Omental fat pad (tissue), 4 donors: ENCODE data around the gene PROX1. TPM values are rescaled to one million over a fixed set of nuclear protein-coding genes. Genes with fewer than 3 reads are reported as not detected.

ENCODE experiments used
- ATAC-seq: fragments of 150-250 bp; one replicate; pipeline ENCODE4 v1.9.1; 2016; ENCODE audit warnings: mild to moderate bottlenecking, moderate library complexity; ENCODE audit not compliant: low FRiP score
- DNase-seq: peaks from one replicate; pipeline ENCODE4 v3.0.0-alpha.2; 2019; ENCODE audit warnings: low spot score
- CTCF ChIP-seq, 3 donors: fragments of 450-650 bp; IDR thresholded peaks; one replicate each; pipeline ENCODE4 v1.5.1; 2016 to 2017; ENCODE audit warnings: antibody characterized with exemption in 3 of 3, mild to moderate bottlenecking in 3 of 3, moderate library complexity in 2 of 3
- total RNA-seq, 4 donors: library from RNA; depleted of rRNA; stranded (reverse); fragments of >200 nt; gene quantifications; one replicate each; pipeline ENCODE4 v1.1.0, GENCODE V29; 2016

The PROX1 gene
- total RNA-seq, 4 donors from 2014 or later, result 0.96 to 8.4 (median 4.6) TPM

DNA sequence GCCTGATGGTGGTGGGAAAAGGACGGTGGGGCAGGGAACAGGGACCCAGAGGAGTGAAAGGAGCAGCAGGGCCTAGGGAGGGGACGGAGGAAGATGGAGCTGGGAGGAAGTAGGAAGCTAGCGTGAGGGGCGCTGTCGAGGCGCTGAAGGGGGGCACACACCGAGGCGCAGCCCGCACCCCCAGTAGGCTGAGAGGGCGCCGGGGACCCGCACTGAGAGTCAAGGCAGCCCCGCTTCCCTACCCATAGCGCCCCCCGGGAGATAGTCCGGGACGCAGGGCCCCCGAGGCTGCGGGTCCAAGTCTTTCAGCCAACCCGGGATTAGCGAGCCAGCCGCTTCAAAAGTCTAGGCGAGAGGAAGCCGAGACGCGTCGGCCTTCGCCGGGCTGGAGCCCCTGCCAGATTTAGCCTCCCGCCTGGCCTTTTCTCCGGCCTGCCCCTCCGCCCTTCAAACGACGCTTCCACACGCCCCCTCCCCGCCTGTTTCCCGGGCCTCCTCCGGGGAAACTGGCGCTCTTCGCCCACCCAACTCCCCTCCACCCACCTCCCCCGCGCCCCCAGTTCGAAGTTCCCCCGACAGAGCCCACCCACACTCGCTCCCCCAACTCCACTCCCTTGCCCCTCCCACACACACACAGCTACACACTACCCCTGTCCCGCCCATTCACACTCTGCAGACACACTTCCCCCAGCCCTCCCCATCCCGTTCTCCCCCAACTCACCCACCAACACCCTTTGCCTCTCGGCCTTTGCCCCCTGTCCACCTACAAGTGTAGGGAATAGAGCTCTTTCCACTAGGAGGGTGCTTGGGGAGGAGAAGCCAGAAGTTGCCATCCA lies 7.8 kb upstream of the PROX1 start:
- ATAC-seq (no peak), DNase-seq (no peak)
- TF ChIP-seq CTCF (IDR thresholded peaks at IDR 0.05), result no peak

DNA sequence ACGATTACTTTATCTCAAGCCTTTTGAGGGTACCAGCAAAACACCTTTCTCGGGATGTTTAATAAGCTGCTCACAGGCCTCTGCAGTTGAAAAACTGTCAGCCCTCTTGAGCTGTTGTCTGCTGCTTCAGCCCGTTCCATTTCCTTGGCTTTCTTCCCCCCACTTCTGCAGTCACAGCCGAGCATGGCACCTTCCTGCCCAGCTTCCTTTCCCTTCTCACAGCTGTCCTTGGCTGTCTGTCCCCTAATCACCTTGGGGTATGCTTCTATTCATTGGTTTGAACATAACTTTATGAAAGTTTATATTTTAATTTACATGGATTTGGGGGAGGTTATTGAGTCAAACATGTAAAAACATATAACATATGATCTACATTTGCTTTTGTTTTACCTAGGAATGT lies 6.9 kb upstream of the PROX1 start:
- ATAC-seq, result no peak
- DNase-seq, result no peak
- TF ChIP-seq CTCF (IDR thresholded peaks at IDR 0.05), result no peak

GRCh38 chr1:213982289-213982671 lies 5.5 kb upstream of the PROX1 start:
- ATAC-seq (no peak), DNase-seq (no peak)
- TF ChIP-seq CTCF (IDR thresholded peaks at IDR 0.05), result no peak

GRCh38 chr1:213982672-213983492 lies 4.9 kb upstream of the PROX1 start:
- TF ChIP-seq CTCF (IDR thresholded peaks at IDR 0.05), result no peak
- no peak for ATAC-seq
- DNase-seq, result no peak

- ATAC-seq (no peak), DNase-seq (no peak)
- TF ChIP-seq CTCF (IDR thresholded peaks at IDR 0.05), result no peak
Measured at GRCh38 chr1:213983493-213984386, 4.0 kb upstream of the PROX1 start.

- DNase-seq, result no peak
- ATAC-seq, result no peak
Measured at GRCh38 chr1:213984387-213985208, 3.2 kb upstream of the PROX1 start.

More at GRCh38 chr1:213984387-213985208, 3.2 kb upstream of the PROX1 start:
- TF ChIP-seq CTCF (IDR thresholded peaks at IDR 0.05), result no peak
